ENCODE data around the gene MICALL2. TPM values are rescaled to one million over a fixed set of nuclear protein-coding genes. Genes with fewer than 3 reads are reported as not detected.
A peak's percentile ranks its signal among the peaks of the same experiment; 100 is the strongest.

The MICALL2 gene
- total RNA-seq, 1 experiment from 2014 or later, result 15.7 TPM

DNA sequence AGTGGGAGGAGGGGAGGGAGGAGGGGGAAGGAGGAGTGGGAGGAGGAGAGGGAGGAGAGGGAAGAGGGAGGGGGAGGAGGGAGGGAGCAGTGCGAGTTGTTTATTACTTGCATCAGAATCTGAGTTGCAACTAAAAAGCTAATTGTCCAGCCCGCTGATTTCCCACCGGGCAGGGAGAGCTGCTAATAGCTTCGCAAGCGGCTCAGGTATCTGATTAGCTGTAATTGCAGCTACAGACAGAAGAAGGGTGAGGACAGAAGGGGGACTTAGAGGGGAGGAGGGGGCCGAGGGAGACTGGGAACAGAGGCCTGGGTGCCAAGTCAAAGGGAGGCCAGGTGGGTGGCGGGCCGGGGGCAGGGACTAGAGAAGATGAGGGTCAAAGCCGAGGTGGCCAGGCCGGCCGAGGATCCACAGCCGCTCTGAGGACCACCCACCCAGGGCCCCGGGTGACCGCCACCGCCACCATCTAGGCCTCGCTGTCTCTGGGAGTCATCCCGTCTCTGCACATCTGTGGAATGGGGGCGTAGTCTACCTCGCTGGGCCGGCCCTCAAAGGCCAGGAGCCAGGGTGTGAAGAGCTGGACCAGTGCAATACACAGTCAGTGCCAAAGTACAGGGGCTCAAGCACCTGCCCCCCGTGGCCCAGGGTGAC is 54.2 kb downstream of the MICALL2 start:
- ChIA-PET CTCF (interaction anchor here (0.6 to 3.0 kb wide), 7 partner anchors 19 to 228 kb away, joined by 3 to 20 read pairs (median 6); no protein-coding TSS in a partner anchor), POLR2A (no interaction called here)
- Mint-ChIP-seq H3K4me1 (peaks cover 11% of the 10 kb centered on the region), H3K27ac (no peak overlapping the region), H3K27me3 (ENCODE audit: low read depth) (peaks cover 41% of the 10 kb centered on the region), H3K4me3 (no peak overlapping the region), H3K36me3 (no peaks in the 10 kb centered on the region), H3K9me3 (no peaks in the 10 kb centered on the region)
- TF ChIP-seq, protein P1, sequence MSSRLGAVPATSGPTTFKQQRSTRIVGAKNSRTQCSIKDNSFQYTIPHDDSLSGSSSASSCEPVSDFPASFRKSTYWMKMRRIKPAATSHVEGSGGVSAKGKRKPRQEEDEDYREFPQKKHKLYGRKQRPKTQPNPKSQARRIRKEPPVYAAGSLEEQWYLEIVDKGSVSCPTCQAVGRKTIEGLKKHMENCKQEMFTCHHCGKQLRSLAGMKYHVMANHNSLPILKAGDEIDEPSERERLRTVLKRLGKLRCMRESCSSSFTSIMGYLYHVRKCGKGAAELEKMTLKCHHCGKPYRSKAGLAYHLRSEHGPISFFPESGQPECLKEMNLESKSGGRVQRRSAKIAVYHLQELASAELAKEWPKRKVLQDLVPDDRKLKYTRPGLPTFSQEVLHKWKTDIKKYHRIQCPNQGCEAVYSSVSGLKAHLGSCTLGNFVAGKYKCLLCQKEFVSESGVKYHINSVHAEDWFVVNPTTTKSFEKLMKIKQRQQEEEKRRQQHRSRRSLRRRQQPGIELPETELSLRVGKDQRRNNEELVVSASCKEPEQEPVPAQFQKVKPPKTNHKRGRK (CRISPR knock-in tag; IDR thresholded peaks at IDR 0.05; ENCODE audit: borderline replicate concordance), result no peak
- TF ChIP-seq FOXP1 (CRISPR knock-in tag; IDR thresholded peaks at IDR 0.05; ENCODE audit: borderline replicate concordance) (no peak), ZNF263 (CRISPR knock-in tag; IDR thresholded peaks at IDR 0.05; ENCODE audit: low read depth) (0 out of 2 replicates have a peak, but pooled peaks have one; percentile 52)
- DNase-seq (ENCODE audit: low spot score), result no peak
- no peak for ATAC-seq

DNA sequence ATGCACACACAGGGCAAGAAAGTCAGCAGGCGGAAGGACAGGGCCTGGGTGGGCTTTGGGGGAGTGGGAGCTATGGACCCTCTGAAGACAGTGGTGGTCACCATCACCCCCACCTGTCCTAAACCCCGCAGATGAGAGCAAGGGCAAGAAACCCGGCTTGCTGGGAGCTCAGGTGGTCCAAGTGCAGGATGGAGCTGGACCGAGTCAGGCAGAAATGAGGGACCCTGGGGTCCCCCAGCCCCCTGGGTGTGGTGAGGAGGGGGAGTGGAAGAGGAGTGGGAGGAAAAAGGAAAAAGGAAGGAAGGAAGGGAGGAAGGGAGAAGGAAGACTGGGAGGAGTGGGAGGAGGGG is 54.8 kb downstream of the MICALL2 start:
- no peak for TF ChIP-seq ZNF423 (CRISPR knock-in tag; IDR thresholded peaks at IDR 0.05)
- TF ChIP-seq CREM (CRISPR knock-in tag; IDR thresholded peaks at IDR 0.05), result no peak
- no peak for TF ChIP-seq GRHL2 (CRISPR knock-in tag; IDR thresholded peaks at IDR 0.05; ENCODE audit: insufficient replicate concordance, severe bottlenecking)
- TF ChIP-seq ZNF416 (CRISPR knock-in tag; IDR thresholded peaks at IDR 0.05), result no peak
- TF ChIP-seq NR3C1 (CRISPR knock-in tag; conservative IDR thresholded peaks at IDR 0.05; ENCODE audit: low read depth), result no peak
- TF ChIP-seq, protein P2, sequence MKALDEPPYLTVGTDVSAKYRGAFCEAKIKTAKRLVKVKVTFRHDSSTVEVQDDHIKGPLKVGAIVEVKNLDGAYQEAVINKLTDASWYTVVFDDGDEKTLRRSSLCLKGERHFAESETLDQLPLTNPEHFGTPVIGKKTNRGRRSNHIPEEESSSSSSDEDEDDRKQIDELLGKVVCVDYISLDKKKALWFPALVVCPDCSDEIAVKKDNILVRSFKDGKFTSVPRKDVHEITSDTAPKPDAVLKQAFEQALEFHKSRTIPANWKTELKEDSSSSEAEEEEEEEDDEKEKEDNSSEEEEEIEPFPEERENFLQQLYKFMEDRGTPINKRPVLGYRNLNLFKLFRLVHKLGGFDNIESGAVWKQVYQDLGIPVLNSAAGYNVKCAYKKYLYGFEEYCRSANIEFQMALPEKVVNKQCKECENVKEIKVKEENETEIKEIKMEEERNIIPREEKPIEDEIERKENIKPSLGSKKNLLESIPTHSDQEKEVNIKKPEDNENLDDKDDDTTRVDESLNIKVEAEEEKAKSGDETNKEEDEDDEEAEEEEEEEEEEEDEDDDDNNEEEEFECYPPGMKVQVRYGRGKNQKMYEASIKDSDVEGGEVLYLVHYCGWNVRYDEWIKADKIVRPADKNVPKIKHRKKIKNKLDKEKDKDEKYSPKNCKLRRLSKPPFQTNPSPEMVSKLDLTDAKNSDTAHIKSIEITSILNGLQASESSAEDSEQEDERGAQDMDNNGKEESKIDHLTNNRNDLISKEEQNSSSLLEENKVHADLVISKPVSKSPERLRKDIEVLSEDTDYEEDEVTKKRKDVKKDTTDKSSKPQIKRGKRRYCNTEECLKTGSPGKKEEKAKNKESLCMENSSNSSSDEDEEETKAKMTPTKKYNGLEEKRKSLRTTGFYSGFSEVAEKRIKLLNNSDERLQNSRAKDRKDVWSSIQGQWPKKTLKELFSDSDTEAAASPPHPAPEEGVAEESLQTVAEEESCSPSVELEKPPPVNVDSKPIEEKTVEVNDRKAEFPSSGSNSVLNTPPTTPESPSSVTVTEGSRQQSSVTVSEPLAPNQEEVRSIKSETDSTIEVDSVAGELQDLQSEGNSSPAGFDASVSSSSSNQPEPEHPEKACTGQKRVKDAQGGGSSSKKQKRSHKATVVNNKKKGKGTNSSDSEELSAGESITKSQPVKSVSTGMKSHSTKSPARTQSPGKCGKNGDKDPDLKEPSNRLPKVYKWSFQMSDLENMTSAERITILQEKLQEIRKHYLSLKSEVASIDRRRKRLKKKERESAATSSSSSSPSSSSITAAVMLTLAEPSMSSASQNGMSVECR (CRISPR knock-in tag; IDR thresholded peaks at IDR 0.05; ENCODE audit: borderline replicate concordance), result no peak
- TF ChIP-seq ZNF263 (CRISPR knock-in tag; IDR thresholded peaks at IDR 0.05; ENCODE audit: low read depth), result no peak
- no peak for TF ChIP-seq ETV6 (CRISPR knock-in tag; IDR thresholded peaks at IDR 0.05)
- no peak for TF ChIP-seq ESRRA (CRISPR knock-in tag; IDR thresholded peaks at IDR 0.05; ENCODE audit: borderline replicate concordance)
- Mint-ChIP-seq H3K27me3 (ENCODE audit: low read depth) (peaks cover 41% of the 10 kb centered on the region), H3K4me3 (peak overlapping the region; percentile 71), H3K9me3 (no peaks in the 10 kb centered on the region), H3K27ac (no peak overlapping the region), H3K4me1 (peaks cover 11% of the 10 kb centered on the region), H3K36me3 (no peaks in the 10 kb centered on the region)
- CTCF ChIA-PET, result interaction anchor here (0.7 to 3.0 kb wide), 11 partner anchors 18 to 235 kb away, joined by 3 to 20 read pairs (median 5); no protein-coding TSS in a partner anchor
- POLR2A ChIA-PET, result no interaction called here
- ATAC-seq, result no peak
- no peak for DNase-seq (ENCODE audit: low spot score)

DNA sequence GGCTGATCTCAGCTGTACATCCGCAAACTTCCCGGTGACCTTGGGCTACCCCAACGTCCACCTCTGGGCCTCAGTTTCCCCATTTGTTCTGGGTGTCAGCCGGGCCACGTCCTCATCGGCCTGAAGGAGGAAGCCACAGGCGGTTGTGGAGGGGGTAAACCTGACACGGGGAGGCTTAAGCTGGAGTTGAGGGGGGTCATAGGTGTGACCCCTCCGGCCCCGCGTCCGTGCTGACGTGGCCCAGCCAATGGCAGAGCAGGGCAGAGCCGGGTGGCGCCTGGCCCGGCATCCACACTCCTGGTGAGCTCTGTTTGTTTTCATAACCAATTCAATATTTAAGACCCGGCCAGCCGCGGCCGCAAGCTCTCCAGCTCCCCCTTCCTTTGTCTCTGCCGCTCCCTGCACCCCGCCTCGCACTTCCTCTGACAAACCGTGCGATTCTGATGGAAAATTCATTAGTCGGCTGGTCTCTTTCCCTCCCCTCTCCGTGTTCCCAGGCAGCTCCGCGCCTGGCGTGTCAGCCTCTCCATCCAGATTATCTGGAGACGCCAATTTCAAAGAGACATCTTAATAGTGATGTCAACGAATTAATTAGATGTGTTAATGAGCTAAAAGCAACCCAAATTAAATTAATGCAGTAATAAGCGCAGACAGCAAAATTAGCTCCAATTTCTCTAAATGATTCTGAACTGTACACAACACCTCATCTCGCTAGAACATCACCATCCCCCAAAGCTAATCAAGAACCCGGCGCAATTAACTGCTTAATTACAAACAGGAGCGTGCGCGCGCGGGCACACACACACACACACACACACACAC is 55.4 kb downstream of the MICALL2 start:
- H3K27ac Mint-ChIP-seq, result no peak overlapping the region
- H3K9me3 Mint-ChIP-seq, result no peaks in the 10 kb centered on the region
- peak; percentile 38 for DNase-seq (ENCODE audit: low spot score)
- peaks cover 41% of the 10 kb centered on the region for H3K27me3 Mint-ChIP-seq (ENCODE audit: low read depth)
- H3K4me1 Mint-ChIP-seq, result peaks cover 11% of the 10 kb centered on the region
- no peaks in the 10 kb centered on the region for H3K36me3 Mint-ChIP-seq
- no peak for TF ChIP-seq NR2C2 (CRISPR knock-in tag; IDR thresholded peaks at IDR 0.05)
- TF ChIP-seq, protein P3, sequence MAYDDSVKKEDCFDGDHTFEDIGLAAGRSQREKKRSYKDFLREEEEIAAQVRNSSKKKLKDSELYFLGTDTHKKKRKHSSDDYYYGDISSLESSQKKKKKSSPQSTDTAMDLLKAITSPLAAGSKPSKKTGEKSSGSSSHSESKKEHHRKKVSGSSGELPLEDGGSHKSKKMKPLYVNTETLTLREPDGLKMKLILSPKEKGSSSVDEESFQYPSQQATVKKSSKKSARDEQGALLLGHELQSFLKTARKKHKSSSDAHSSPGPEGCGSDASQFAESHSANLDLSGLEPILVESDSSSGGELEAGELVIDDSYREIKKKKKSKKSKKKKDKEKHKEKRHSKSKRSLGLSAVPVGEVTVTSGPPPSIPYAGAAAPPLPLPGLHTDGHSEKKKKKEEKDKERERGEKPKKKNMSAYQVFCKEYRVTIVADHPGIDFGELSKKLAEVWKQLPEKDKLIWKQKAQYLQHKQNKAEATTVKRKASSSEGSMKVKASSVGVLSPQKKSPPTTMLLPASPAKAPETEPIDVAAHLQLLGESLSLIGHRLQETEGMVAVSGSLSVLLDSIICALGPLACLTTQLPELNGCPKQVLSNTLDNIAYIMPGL (CRISPR knock-in tag; IDR thresholded peaks at IDR 0.05), result 0 out of 2 replicates have a peak, but pooled peaks have one; percentile 42
- TF ChIP-seq NFYB (CRISPR knock-in tag; conservative IDR thresholded peaks at IDR 0.05; ENCODE audit: low read depth), result peak; percentile 33; the same call in 1 of the 2 replicates
- TF ChIP-seq, protein P4, sequence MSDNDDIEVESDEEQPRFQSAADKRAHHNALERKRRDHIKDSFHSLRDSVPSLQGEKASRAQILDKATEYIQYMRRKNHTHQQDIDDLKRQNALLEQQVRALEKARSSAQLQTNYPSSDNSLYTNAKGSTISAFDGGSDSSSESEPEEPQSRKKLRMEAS (CRISPR knock-in tag; IDR thresholded peaks at IDR 0.05), result peak; percentile 28; the same call in 1 of the 2 replicates
- peak; percentile 55 for ATAC-seq
- CTCF ChIA-PET, result interaction anchor here (0.7 to 3.0 kb wide), 15 partner anchors 9 to 234 kb away, joined by 3 to 20 read pairs (median 3); no protein-coding TSS in a partner anchor
- POLR2A ChIA-PET, result no interaction called here
- peak overlapping the region; percentile 71 for H3K4me3 Mint-ChIP-seq
